CD4-positive, alpha-beta T cell treated with Interleukin-17A for 4 hours (primary cell): ENCODE results near the gene CSNK2A1.
"Not testable (repeated sequence)": the region's sequence is repeated elsewhere in the genome, so short reads cannot be mapped to it uniquely, and the experiment has no call there.

ENCODE experiments used
- DNase-seq: peaks from one replicate; pipeline ENCODE4 v3.0.0-alpha.2; 2020; ENCODE audit warnings: mixed read lengths

The CSNK2A1 gene

GRCh38 chr20:531608-532007 lies 12.0 kb downstream of the CSNK2A1 start:
- no peak for DNase-seq

GRCh38 chr20:530321-530720 lies 13.3 kb downstream of the CSNK2A1 start:
- no peak for DNase-seq

GRCh38 chr20:528923-529604 lies 14.5 kb downstream of the CSNK2A1 start:
- DNase-seq = no peak

DNA sequence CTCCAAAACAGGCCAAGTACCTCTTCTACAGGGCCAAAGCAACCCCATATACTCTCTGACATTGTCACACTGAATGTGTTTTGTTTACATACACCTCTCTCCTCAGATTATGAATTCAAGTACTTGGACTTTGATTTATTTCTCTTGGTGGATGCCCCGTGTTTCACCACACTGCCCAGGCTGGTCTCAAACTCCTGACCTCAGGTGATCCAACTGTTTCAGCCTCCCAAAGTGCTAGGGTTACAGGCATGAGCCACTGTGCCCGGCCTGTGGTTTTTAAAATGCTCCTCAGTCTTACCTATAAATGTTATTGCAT lies 16.1 kb downstream of the CSNK2A1 start:
- no peak for DNase-seq

GRCh38 chr20:521860-522259 lies 21.7 kb downstream of the CSNK2A1 start:
- no peak for DNase-seq

GRCh38 chr20:519999-520398 lies 23.6 kb downstream of the CSNK2A1 start:
- no peak for DNase-seq

DNA sequence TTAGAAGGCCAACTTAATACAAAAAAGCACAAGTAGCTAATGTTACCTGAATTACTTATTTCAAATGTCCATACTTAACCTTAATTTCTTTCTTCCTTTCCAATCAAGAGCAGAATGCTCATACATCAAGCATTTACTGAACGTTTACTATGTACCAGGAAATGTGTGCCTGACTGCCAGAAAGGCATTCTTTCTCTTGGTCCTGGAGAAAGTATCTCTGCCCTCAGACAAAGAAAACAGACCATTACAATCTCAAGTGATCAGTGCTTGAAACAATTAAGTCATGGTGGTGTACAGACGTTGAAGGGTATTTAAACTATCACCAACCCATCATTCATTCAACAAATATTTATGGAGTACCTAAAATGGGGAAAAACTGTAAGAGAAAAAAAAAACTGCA lies 26.4 kb downstream of the CSNK2A1 start:
- DNase-seq = no peak

DNA sequence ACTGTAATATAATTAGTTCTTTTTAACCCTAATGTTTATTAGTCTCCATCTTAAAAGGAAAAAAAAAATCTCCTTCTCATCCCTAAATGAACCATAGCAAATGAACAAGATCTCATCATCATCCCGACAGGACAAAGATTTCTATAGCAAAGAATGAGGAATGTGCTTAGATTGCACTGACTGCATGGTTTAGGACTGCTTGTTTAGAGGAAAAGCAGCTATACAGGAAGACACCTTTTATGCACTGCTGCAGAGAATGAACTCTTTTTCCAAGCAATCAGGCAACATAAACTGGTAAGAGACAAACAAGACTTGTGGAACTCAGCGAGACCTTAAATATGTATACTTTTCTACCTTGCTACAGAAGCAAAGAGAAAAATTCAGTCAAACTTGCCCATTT lies 26.8 kb downstream of the CSNK2A1 start:
- no peak for DNase-seq

- DNase-seq = no peak
These were observed 27.9 kb downstream of the CSNK2A1 start for GRCh38 chr20:515696-516095.

DNA sequence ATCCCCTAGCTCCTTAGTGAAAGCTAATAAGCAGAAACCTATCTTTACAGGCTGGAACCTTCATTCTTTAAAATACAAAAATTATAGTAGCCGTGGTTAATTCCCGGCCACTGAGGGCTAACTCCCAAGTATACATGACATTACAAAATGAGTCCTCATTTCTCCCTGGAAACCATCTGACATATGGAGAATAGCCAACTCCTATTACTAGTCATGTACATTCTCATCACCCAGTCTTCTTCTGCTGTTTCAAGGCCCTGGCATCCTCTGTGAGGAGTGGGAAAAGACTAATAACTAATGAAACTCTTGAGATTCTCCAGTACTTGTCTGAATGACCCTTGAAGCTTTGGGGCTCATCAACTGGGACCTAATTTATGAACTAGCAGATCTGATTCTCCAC lies 30.2 kb downstream of the CSNK2A1 start:
- DNase-seq = no peak

GRCh38 chr20:510328-511057 lies 33.1 kb downstream of the CSNK2A1 start:
- not testable (repeated sequence) for DNase-seq

DNA sequence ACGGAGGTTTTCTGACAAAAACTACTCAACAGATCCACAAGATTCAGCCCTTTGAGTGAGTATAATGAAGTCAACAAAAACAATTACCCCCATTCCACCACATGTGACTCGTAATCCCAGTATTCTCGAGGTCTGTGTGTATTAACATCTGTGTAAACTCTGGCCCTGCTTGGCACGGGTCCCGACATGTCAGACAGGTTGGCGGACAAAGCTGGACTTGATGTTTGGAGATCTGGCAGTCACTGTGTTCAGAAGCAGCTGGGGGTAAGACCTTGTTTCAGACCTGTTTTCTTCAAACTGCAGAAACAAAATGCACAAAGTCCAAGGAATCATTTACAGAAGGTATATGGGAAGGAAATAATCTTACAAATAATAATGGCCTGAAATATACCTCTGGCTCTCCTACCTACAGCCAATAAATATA lies 35.2 kb downstream of the CSNK2A1 start:
- not testable (repeated sequence) for DNase-seq

DNA sequence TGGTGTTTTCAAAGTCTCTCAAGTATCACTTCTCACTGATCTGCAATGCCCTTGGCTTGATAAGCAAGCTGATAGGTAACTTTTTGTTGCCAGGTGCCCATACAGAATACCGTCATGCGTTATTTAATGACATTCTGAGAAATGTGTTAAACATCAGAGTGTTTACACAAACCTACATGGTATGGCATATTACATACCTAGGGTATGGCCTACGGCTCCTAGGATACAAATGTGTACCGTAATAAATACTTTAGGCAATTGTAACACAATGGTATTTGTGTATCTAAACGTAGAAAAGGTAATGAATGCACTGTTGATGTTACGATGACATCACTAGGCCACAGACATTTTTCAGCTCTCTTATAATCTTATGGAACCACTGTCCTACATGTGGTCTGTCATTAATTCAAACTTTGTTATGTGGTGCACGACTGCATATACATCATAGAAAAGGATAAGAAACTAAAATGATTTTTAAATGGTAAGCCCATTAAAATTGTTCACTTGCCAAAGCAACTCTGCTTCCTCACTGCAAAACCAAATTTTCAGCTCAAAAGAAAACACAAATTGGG lies 35.7 kb downstream of the CSNK2A1 start:
- DNase-seq = no peak

DNA sequence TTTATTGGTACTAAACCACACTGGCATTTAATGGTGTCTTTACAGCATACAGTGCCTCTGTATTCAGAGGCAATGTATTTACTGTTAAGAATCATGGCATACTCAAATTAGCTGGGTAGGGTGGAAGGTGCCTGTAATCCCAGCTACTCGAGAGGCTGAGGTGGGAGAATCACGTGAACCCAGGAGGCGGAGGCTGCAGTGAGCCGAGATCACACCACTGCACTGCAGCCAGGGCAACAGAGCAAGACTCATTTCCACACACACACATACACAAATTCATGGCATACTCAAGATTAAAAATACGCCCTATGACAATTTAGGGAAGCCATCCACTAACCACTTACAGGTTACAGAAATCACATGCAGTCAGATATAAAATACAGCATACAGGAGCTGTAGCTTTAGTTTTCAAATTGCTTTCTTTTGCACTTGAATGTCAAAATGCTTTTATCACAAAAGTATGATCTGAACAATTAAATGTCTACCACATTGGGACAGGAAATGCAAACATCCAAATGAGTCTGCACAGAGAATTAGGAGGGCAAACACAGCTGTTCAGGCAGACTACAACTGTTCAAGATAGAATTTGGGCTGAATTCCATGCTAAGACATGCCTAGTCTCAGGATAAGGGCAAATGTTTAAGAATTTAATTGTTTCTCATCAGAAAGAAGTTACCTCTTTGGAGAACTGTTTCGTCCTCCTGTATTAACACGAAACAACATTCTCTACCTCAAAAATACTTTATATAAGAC lies 36.4 kb downstream of the CSNK2A1 start:
- no peak for DNase-seq

- no peak for DNase-seq
These were observed 38.9 kb downstream of the CSNK2A1 start for GRCh38 chr20:504632-505075.

DNA sequence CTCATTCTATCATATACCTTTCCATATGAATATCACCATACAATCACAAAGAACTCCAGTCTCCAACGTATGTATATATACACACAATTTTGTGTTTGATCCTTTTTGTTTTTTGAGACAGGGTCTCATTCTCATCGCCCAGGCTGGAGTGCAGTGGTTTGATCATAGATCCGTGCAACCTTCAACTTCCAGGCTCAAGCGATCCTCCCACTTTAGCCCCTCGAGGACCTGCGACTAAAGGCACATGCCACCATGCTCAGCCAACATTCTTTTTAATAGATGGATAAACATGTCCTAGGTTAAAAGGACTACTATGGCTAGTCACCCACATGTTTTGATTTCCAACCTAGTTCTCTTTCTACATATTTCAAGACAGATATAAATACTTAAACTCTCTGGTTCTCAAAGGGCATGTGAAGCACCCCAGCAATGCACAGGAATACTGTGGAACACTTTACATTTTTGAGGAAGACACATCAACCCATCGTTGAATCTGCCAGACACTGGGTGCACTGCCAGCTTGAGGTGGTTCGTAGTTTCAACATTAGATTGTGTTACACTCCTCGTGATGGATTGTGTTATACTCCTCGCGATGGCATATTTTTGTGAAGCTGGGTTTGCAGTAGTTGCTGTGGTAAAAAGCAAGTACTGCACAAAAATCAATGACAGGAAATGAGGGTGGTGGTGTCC lies 40.4 kb downstream of the CSNK2A1 start:
- no peak for DNase-seq

DNA sequence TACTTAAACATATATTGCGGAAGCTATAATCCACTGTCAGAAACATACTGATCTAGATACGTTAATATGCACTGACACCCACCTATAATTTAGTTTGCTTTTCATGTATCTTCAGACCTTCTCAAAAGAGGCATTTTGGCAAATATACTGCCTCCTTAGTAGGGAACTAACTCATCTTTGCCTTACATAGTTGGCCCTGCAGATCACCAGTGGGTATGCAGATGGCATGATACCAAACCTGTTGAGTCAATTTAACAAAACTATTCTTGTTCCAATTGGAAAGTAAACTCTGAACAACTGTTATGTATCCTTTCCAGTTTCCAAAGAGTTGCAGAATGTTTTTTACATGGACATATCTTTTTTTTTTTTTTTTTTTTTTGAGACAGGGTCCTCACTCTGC lies 45.6 kb downstream of the CSNK2A1 start:
- DNase-seq = no peak

GRCh38 chr20:496126-496696 lies 47.4 kb downstream of the CSNK2A1 start:
- DNase-seq = no peak

GRCh38 chr20:492159-492558 lies 51.4 kb downstream of the CSNK2A1 start:
- no peak for DNase-seq

GRCh38 chr20:487655-488054 lies 55.9 kb downstream of the CSNK2A1 start:
- no peak for DNase-seq

DNA sequence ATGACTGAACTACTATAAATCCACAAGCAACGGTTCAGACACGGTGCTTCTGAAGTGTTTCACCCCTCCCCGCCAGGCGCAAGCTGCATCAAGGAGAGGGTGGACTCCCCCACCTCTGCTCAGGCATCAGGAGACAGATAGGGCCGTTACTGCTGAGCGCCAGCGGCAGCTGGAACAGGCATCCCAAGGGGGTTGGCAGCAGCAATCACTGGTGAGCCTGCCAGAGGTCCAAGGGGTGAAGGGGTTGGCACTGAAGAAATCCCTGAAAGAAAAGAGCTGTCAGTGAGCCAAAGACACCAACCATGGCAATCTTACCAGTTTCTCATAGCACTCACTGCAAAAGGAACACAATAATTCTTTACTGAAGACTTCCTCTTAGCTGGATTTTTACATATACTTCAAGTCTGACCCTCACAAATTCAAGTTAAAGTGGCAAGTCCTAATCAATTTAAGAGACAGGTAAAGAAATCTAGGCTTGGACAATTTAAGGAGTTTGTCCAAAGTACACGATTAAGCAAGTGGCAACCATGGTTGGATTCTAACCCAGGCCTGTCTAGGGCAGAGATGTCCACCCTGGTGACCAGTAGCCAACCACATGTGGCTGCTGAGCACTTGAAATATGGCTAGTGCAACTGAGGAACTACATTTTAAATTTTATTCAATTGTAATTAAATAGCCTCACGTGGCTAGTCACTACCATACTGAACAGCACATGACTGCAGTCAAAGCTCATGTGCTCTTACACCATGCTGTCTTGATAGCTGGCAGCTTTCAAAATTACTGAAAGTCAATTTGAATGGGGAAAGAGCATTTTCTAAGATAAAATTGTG lies 59.6 kb downstream of the CSNK2A1 start:
- DNase-seq = no peak

GRCh38 chr20:481167-481566 lies 62.4 kb downstream of the CSNK2A1 start:
- DNase-seq = no peak
